ENCODE measurements around the gene WDR89.

Gene WDR89

GRCh38 chr14:63673886-63674497 lies 32.3 kb upstream of the WDR89 start:
- Histone ChIP-seq H3K14ac (ENCODE audit: low read length) (no peak overlapping the region), H3K36me3 (replicated peaks in 1 of 2; ENCODE audit: control insufficient read depth in 2 of 2, insufficient read depth in 2 of 2, low read length in 2 of 2) (no peaks in the 10 kb centered on the region), H3K23ac (ENCODE audit: low read depth, low read length, poor library complexity) (no peak overlapping the region), H2BK15ac (ENCODE audit: low read length) (no peak overlapping the region), H3K27ac (replicated peaks; ENCODE audit: low read length) (no peak overlapping the region), H2BK120ac (ENCODE audit: low read depth, low read length) (no peak overlapping the region), H3K4me3 (ENCODE audit: low read length in 2 of 2) (no peak overlapping the region), H2BK5ac (ENCODE audit: low read length) (no peak overlapping the region), H3K9ac (ENCODE audit: low read depth, low read length, poor library complexity) (no peak overlapping the region), H3K4ac (ENCODE audit: low read length) (no peak overlapping the region), H4K91ac (ENCODE audit: low read depth, low read length, poor library complexity) (no peak overlapping the region), H2BK12ac (ENCODE audit: low read length) (no peak overlapping the region), H4K8ac (ENCODE audit: low read depth, low read length) (no peak overlapping the region), H3K27me3 (ENCODE audit: control insufficient read depth in 3 of 3, insufficient read depth in 3 of 3, low read depth in 1 of 3, low read length in 3 of 3) (no peaks in the 10 kb centered on the region), H3K4me1 (ENCODE audit: control insufficient read depth in 2 of 2, insufficient read depth in 1 of 2, low read depth in 1 of 2, low read length in 2 of 2) (no peaks in the 10 kb centered on the region), H3K18ac (ENCODE audit: low read length) (no peak overlapping the region), H3K79me1 (ENCODE audit: low read depth, low read length) (no peaks in the 10 kb centered on the region), H3K4me2 (ENCODE audit: insufficient read depth, low read length, poor library complexity, severe bottlenecking) (no peak overlapping the region), H3K9me3 (replicated peaks in 1 of 2; ENCODE audit: control insufficient read depth in 2 of 2, insufficient read depth in 1 of 2, low read depth in 1 of 2, low read length in 2 of 2) (no peaks in the 10 kb centered on the region), H2AK5ac (ENCODE audit: low read depth, low read length) (no peak overlapping the region), H2AFZ (ENCODE audit: low read length) (no peak overlapping the region)
- WGBS, 2 donors (ENCODE audit: extremely low coverage in 2 of 2, insufficient read length in 2 of 2, insufficient replicate concordance in 1 of 2), result no CpG with 5 or more reads among the region's 7 CpGs
- no peak for DNase-seq (ENCODE audit: low spot score)

- Histone ChIP-seq H4K91ac (ENCODE audit: low read depth, low read length, poor library complexity) (no peak overlapping the region), H2BK120ac (ENCODE audit: low read depth, low read length) (no peak overlapping the region), H2BK15ac (ENCODE audit: low read length) (no peak overlapping the region), H3K27me3 (ENCODE audit: control insufficient read depth in 3 of 3, insufficient read depth in 3 of 3, low read depth in 1 of 3, low read length in 3 of 3) (no peaks in the 10 kb centered on the region), H2AFZ (ENCODE audit: low read length) (no peak overlapping the region), H2BK5ac (ENCODE audit: low read length) (no peak overlapping the region), H3K27ac (replicated peaks; ENCODE audit: low read length) (no peak overlapping the region), H3K4ac (ENCODE audit: low read length) (no peak overlapping the region), H3K4me1 (ENCODE audit: control insufficient read depth in 2 of 2, insufficient read depth in 1 of 2, low read depth in 1 of 2, low read length in 2 of 2) (no peaks in the 10 kb centered on the region), H3K36me3 (replicated peaks in 1 of 2; ENCODE audit: control insufficient read depth in 2 of 2, insufficient read depth in 2 of 2, low read length in 2 of 2) (no peaks in the 10 kb centered on the region), H3K79me1 (ENCODE audit: low read depth, low read length) (no peaks in the 10 kb centered on the region), H3K18ac (ENCODE audit: low read length) (no peak overlapping the region), H4K8ac (ENCODE audit: low read depth, low read length) (no peak overlapping the region), H3K9me3 (replicated peaks in 1 of 2; ENCODE audit: control insufficient read depth in 2 of 2, insufficient read depth in 1 of 2, low read depth in 1 of 2, low read length in 2 of 2) (no peaks in the 10 kb centered on the region), H3K9ac (ENCODE audit: low read depth, low read length, poor library complexity) (no peak overlapping the region), H2AK5ac (ENCODE audit: low read depth, low read length) (no peak overlapping the region), H2BK12ac (ENCODE audit: low read length) (no peak overlapping the region), H3K14ac (ENCODE audit: low read length) (no peak overlapping the region), H3K23ac (ENCODE audit: low read depth, low read length, poor library complexity) (no peak overlapping the region), H3K4me3 (ENCODE audit: low read length in 2 of 2) (no peak overlapping the region), H3K4me2 (ENCODE audit: insufficient read depth, low read length, poor library complexity, severe bottlenecking) (no peak overlapping the region)
- no CpG with 5 or more reads among the region's 5 CpGs for WGBS, 2 donors (ENCODE audit: extremely low coverage in 2 of 2, insufficient read length in 2 of 2, insufficient replicate concordance in 1 of 2)
- no peak for DNase-seq (ENCODE audit: low spot score)
These were observed 31.6 kb upstream of the WDR89 start for GRCh38 chr14:63673255-63673654.

- Histone ChIP-seq H2BK5ac (ENCODE audit: low read length) (no peak overlapping the region), H3K27me3 (ENCODE audit: control insufficient read depth in 3 of 3, insufficient read depth in 3 of 3, low read depth in 1 of 3, low read length in 3 of 3) (no peaks in the 10 kb centered on the region), H2BK12ac (ENCODE audit: low read length) (no peak overlapping the region), H3K18ac (ENCODE audit: low read length) (no peak overlapping the region), H3K36me3 (replicated peaks in 1 of 2; ENCODE audit: control insufficient read depth in 2 of 2, insufficient read depth in 2 of 2, low read length in 2 of 2) (no peaks in the 10 kb centered on the region), H3K9me3 (replicated peaks in 1 of 2; ENCODE audit: control insufficient read depth in 2 of 2, insufficient read depth in 1 of 2, low read depth in 1 of 2, low read length in 2 of 2) (no peaks in the 10 kb centered on the region), H3K4ac (ENCODE audit: low read length) (no peak overlapping the region), H3K4me1 (ENCODE audit: control insufficient read depth in 2 of 2, insufficient read depth in 1 of 2, low read depth in 1 of 2, low read length in 2 of 2) (no peaks in the 10 kb centered on the region), H3K9ac (ENCODE audit: low read depth, low read length, poor library complexity) (no peak overlapping the region), H2BK15ac (ENCODE audit: low read length) (no peak overlapping the region), H2AFZ (ENCODE audit: low read length) (no peak overlapping the region), H3K79me1 (ENCODE audit: low read depth, low read length) (no peaks in the 10 kb centered on the region), H4K91ac (ENCODE audit: low read depth, low read length, poor library complexity) (no peak overlapping the region), H2BK120ac (ENCODE audit: low read depth, low read length) (no peak overlapping the region), H3K23ac (ENCODE audit: low read depth, low read length, poor library complexity) (no peak overlapping the region), H3K4me3 (ENCODE audit: low read length in 2 of 2) (no peak overlapping the region), H2AK5ac (ENCODE audit: low read depth, low read length) (no peak overlapping the region), H3K4me2 (ENCODE audit: insufficient read depth, low read length, poor library complexity, severe bottlenecking) (no peak overlapping the region), H3K14ac (ENCODE audit: low read length) (no peak overlapping the region), H3K27ac (replicated peaks; ENCODE audit: low read length) (no peak overlapping the region), H4K8ac (ENCODE audit: low read depth, low read length) (no peak overlapping the region)
- no CpG with 5 or more reads among the region's 7 CpGs for WGBS, 2 donors (ENCODE audit: extremely low coverage in 2 of 2, insufficient read length in 2 of 2, insufficient replicate concordance in 1 of 2)
- DNase-seq (ENCODE audit: low spot score), result no peak
These were observed 30.9 kb upstream of the WDR89 start for GRCh38 chr14:63672417-63673180.

GRCh38 chr14:63671987-63672386 lies 30.3 kb upstream of the WDR89 start:
- Histone ChIP-seq H3K4me2 (ENCODE audit: insufficient read depth, low read length, poor library complexity, severe bottlenecking) (no peak overlapping the region), H2BK15ac (ENCODE audit: low read length) (no peak overlapping the region), H2BK120ac (ENCODE audit: low read depth, low read length) (no peak overlapping the region), H3K9me3 (replicated peaks in 1 of 2; ENCODE audit: control insufficient read depth in 2 of 2, insufficient read depth in 1 of 2, low read depth in 1 of 2, low read length in 2 of 2) (no peaks in the 10 kb centered on the region), H2AK5ac (ENCODE audit: low read depth, low read length) (no peak overlapping the region), H3K4me1 (ENCODE audit: control insufficient read depth in 2 of 2, insufficient read depth in 1 of 2, low read depth in 1 of 2, low read length in 2 of 2) (no peaks in the 10 kb centered on the region), H3K27me3 (ENCODE audit: control insufficient read depth in 3 of 3, insufficient read depth in 3 of 3, low read depth in 1 of 3, low read length in 3 of 3) (no peaks in the 10 kb centered on the region), H3K27ac (replicated peaks; ENCODE audit: low read length) (no peak overlapping the region), H2AFZ (ENCODE audit: low read length) (no peak overlapping the region), H4K8ac (ENCODE audit: low read depth, low read length) (no peak overlapping the region), H4K91ac (ENCODE audit: low read depth, low read length, poor library complexity) (no peak overlapping the region), H2BK12ac (ENCODE audit: low read length) (no peak overlapping the region), H3K18ac (ENCODE audit: low read length) (no peak overlapping the region), H3K4me3 (ENCODE audit: low read length in 2 of 2) (no peak overlapping the region), H3K14ac (ENCODE audit: low read length) (no peak overlapping the region), H3K4ac (ENCODE audit: low read length) (no peak overlapping the region), H2BK5ac (ENCODE audit: low read length) (no peak overlapping the region), H3K79me1 (ENCODE audit: low read depth, low read length) (no peaks in the 10 kb centered on the region), H3K23ac (ENCODE audit: low read depth, low read length, poor library complexity) (no peak overlapping the region), H3K9ac (ENCODE audit: low read depth, low read length, poor library complexity) (no peak overlapping the region), H3K36me3 (replicated peaks in 1 of 2; ENCODE audit: control insufficient read depth in 2 of 2, insufficient read depth in 2 of 2, low read length in 2 of 2) (no peaks in the 10 kb centered on the region)
- no CpG with 5 or more reads among the region's 3 CpGs for WGBS, 2 donors (ENCODE audit: extremely low coverage in 2 of 2, insufficient read length in 2 of 2, insufficient replicate concordance in 1 of 2)
- DNase-seq (ENCODE audit: low spot score), result no peak
